Testis (tissue), 3 donors: ENCODE measurements around the gene KLK3. TPM values are rescaled to one million over a fixed set of nuclear protein-coding genes. Genes with fewer than 3 reads are reported as not detected.

Experiments used
- DNase-seq: peaks from one replicate; pipeline ENCODE4 v3.0.0-alpha.2; 2019
- H3K27ac ChIP-seq, 2 donors: fragments of 200-600 bp; sonication (generic); one replicate each; pipeline ENCODE4 v1.5.1; 2019
- H3K27me3 ChIP-seq: fragments of 200-600 bp; sonication (generic); one replicate; pipeline ENCODE4 v1.5.1; 2019
- H3K36me3 ChIP-seq: fragments of 200-600 bp; sonication (generic); one replicate; pipeline ENCODE4 v1.5.1; 2017; ENCODE audit warnings: low read depth; ENCODE audit errors: missing control alignments
- H3K4me1 ChIP-seq: fragments of 200-600 bp; sonication (generic); one replicate; pipeline ENCODE4 v1.5.1; 2019
- H3K4me3 ChIP-seq, 2 donors: fragments of 200-600 bp; sonication (generic); one replicate each; pipeline ENCODE4 v1.5.1; 2017 to 2019
- H3K9me3 ChIP-seq: fragments of 200-600 bp; sonication (generic); one replicate; pipeline ENCODE4 v1.5.1; 2017
- POLR2A ChIP-seq: fragments of 450-650 bp; IDR thresholded peaks from one replicate; pipeline ENCODE4 v1.6.1; 2017; ENCODE audit warnings: antibody characterized with exemption, mild to moderate bottlenecking, moderate library complexity
- WGBS, 2 donors: methylation state at CpG; one replicate each; pipeline ENCODE4 v1.1.5; 2018; 5-methylcytosine and 5-hydroxymethylcytosine counted together
- intact Hi-C: fragments of 100-400 bp; cut with DNase I; formaldehyde crosslinking; loops from one replicate; pipeline ENCODE4 v1.15.1; 2023; ENCODE audit warnings: low total_unique reads
- polyA plus RNA-seq: library from polyadenylated mRNA; stranded (reverse); fragments of 350-450 nt; fragmentation: Illumina TruSeq; extraction: RNeasy Lipid Tissue Mini Kit (QIAGEN cat#74804); gene quantifications from one replicate; pipeline ENCODE4 v1.2.3, GENCODE V29; 2014; ENCODE audit warnings: low read depth, low replicate concordance; ENCODE audit not compliant: insufficient read depth
- total RNA-seq, 2 donors: library from RNA; depleted of rRNA; stranded (reverse); fragments of >200 nt; gene quantifications; one replicate each; pipeline ENCODE4 v1.2.3, GENCODE V29; 2016
- TF ChIP-seq, protein P1 (sequence below), 3 experiments: fragments of 450-650 bp in 2 of 3; fragments of 200-600 bp in 1 of 3; sonication (generic) in 1 of 3; IDR thresholded peaks; one replicate each; pipeline ENCODE4 v1.5.1; 2016 to 2019; ENCODE audit warnings: antibody characterized with exemption in 3 of 3, mild to moderate bottlenecking in 2 of 3, moderate library complexity in 1 of 3

Gene KLK3
- total and polyA plus RNA-seq, 3 donors from 2014 or later, result 0.63 to 1.3 (median 0.81) TPM

DNA sequence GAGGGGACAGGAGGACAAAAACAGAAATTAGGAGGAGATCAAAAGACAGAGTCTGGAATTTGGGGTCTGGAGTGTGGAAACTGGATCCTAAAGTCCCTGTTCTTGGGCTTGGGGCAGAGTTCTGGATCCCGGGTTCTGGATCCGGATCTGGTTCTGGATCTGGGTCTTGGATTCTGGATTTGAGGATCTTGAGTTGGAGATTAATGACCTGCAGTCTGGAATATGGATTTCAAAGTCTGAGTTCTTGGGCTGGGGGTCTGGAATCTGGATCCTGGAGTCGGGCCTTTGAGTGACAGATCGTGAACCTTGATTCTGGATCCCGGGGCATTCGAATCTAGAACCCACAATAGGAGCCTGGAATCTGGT is 20.9 kb upstream of the KLK3 start:
- no peak overlapping the region for H3K27ac ChIP-seq
- H3K36me3 ChIP-seq, result no peaks in the 10 kb centered on the region
- WGBS, 2 donors, result 94 to 97% methylated on average over 6 of the region's 6 CpGs
- intact Hi-C loops, result no loop called here
- no peak overlapping the region for H3K4me3 ChIP-seq
- H3K4me1 ChIP-seq, result peaks cover 4% of the 10 kb centered on the region
- H3K27me3 ChIP-seq, result no peaks in the 10 kb centered on the region
- no peaks in the 10 kb centered on the region for H3K9me3 ChIP-seq
- no peak for DNase-seq
- no peak for TF ChIP-seq POLR2A
- TF ChIP-seq, protein P1, sequence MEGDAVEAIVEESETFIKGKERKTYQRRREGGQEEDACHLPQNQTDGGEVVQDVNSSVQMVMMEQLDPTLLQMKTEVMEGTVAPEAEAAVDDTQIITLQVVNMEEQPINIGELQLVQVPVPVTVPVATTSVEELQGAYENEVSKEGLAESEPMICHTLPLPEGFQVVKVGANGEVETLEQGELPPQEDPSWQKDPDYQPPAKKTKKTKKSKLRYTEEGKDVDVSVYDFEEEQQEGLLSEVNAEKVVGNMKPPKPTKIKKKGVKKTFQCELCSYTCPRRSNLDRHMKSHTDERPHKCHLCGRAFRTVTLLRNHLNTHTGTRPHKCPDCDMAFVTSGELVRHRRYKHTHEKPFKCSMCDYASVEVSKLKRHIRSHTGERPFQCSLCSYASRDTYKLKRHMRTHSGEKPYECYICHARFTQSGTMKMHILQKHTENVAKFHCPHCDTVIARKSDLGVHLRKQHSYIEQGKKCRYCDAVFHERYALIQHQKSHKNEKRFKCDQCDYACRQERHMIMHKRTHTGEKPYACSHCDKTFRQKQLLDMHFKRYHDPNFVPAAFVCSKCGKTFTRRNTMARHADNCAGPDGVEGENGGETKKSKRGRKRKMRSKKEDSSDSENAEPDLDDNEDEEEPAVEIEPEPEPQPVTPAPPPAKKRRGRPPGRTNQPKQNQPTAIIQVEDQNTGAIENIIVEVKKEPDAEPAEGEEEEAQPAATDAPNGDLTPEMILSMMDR (IDR thresholded peaks at IDR 0.05), result no peak

DNA sequence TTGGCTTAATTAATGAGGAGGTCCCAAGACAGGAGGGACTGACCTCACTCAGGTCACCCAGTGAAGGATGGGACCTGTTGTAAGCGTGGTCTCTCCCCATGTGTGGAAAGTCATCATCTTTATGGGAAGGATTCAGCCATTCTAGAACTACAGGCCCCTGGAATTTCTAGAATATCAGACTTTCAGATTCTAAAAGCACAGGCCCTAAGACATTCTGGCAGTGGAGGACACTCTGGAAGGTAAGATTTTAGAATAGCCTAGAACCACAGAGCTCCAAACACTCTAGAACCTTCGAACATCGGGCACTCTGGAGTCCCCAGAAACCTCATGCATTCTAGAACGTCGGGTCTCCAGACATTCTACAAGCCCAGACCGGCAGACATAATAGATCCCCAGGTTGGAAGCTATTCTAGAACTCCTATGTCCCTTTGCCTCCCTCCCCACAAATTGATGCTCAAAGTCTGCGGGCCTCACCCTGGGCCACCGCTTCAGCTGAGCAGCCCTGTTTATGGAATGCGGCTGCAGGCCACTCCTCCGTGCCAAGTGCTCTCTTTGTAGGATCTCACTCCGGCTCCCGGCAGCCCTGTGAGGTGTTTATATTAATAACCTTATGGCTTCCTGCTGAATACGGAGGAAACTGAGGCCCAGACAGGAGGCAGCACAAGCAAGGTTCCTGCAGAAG is 19.5 kb upstream of the KLK3 start:
- H3K9me3 ChIP-seq, result no peaks in the 10 kb centered on the region
- H3K4me1 ChIP-seq, result peaks cover 4% of the 10 kb centered on the region
- 24 to 27% methylated on average over 12 to 13 of the region's 13 CpGs for WGBS, 2 donors
- no peak overlapping the region for H3K27ac ChIP-seq
- H3K27me3 ChIP-seq, result no peaks in the 10 kb centered on the region
- DNase-seq, result peak; percentile 28
- no peaks in the 10 kb centered on the region for H3K36me3 ChIP-seq
- TF ChIP-seq, protein P1 (IDR thresholded peaks at IDR 0.05), result no peak
- no peak for TF ChIP-seq POLR2A
- peak overlapping the region; percentile 51 to 55 for H3K4me3 ChIP-seq
- intact Hi-C loops, result no loop called here

DNA sequence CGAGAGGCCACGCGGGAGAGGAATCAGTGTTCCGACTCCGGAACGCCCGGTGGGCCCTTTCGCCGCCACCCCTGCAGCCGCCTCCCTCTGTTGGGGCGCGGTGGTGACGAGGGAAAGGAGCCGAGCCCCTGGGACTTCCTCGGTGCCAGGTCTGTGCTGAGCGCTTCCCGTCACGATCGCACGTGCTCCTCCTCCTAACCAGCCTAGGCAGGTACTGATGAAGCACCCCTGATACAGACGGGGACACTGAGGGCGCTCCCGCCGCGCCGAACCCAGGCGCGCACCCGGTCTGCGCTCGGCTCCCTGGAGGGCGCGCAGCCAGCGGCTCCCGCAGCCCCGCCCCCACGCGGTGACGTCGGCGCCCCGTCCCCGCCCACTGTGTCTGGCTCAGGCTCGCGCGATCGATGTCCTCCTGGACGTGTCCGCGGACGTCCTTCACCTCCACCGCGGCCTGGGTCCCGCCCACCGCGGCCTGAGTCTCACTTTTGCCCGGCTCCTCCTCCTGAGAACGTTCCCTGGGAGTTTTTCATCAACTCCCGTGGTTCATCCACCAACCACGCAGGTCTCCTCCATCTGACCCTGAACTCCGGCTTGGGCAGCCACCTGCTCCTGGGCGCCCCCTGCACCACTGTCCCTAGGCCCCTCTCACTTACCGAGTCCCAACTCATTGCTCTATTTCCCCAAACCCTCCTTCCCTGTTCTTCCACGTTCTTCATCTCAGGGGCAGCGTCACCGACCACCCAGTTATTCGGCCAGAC is 18.8 kb upstream of the KLK3 start:
- no peaks in the 10 kb centered on the region for H3K27me3 ChIP-seq
- H3K4me1 ChIP-seq, result peaks cover 4% of the 10 kb centered on the region
- 1 to 2% methylated on average over 22 to 52 of the region's 67 CpGs for WGBS, 2 donors
- TF ChIP-seq, protein P1 (IDR thresholded peaks at IDR 0.05), result no peak
- no peak for TF ChIP-seq POLR2A
- intact Hi-C loops, result no loop called here
- peak; percentile 85 for DNase-seq
- H3K4me3 ChIP-seq, result peak overlapping the region; percentile 51 to 55
- H3K9me3 ChIP-seq, result no peaks in the 10 kb centered on the region
- H3K27ac ChIP-seq, result no peak overlapping the region
- H3K36me3 ChIP-seq, result no peaks in the 10 kb centered on the region

DNA sequence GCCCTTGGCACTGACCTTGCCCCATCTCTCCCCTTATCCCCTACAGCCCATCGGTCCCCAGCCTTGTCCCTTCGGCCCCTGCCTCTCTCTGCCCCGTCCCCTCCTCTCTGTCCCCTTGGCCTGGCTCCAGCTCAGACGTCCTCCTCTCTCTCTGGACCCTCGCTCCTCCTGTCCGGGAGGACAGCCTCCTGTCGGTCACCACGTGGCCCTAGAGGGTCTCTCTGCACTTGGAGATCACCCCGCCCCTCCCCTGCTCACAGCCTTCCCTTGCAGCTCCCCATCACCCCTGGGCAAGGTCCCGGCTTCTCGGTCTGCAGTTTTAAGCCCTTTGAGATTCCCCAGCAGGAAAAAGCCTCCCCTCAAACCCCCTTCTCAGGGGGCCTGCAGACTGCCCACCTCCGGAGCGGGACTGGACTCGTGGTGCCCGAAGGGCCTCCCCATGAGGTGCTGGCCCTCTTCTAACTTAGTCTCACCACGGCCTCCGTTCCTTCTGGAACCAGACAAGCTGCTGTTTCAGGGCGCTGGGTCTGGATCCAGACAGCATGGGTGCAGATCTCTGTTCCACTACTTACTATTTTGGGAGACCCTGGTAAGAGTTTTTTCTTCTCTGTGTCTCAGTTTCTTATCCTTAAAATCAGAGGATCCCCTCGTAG is 18.0 kb upstream of the KLK3 start:
- intact Hi-C loops, result no loop called here
- no peak for TF ChIP-seq POLR2A
- TF ChIP-seq, protein P1 (IDR thresholded peaks at IDR 0.05), result no peak
- Histone ChIP-seq H3K9me3 (no peaks in the 10 kb centered on the region), H3K27ac (no peak overlapping the region), H3K36me3 (no peaks in the 10 kb centered on the region), H3K27me3 (no peaks in the 10 kb centered on the region), H3K4me3 (peak overlapping the region in 1 of 2 donors; percentile 51), H3K4me1 (peaks cover 4% of the 10 kb centered on the region)
- 23% methylated on average over 19 of the region's 19 CpGs for WGBS, 2 donors
- no peak for DNase-seq
